HG03354 (cell line): ENCODE results near the gene CAP2.

Source experiments
- ATAC-seq: cut with Tn5 transposase; IDR thresholded peaks from one replicate; pipeline ENCODE4 v1.9.1; 2021; ENCODE audit warnings: mild to moderate bottlenecking; ENCODE audit not compliant: unreplicated experiment, poor library complexity, severe bottlenecking

CAP2 gene

DNA sequence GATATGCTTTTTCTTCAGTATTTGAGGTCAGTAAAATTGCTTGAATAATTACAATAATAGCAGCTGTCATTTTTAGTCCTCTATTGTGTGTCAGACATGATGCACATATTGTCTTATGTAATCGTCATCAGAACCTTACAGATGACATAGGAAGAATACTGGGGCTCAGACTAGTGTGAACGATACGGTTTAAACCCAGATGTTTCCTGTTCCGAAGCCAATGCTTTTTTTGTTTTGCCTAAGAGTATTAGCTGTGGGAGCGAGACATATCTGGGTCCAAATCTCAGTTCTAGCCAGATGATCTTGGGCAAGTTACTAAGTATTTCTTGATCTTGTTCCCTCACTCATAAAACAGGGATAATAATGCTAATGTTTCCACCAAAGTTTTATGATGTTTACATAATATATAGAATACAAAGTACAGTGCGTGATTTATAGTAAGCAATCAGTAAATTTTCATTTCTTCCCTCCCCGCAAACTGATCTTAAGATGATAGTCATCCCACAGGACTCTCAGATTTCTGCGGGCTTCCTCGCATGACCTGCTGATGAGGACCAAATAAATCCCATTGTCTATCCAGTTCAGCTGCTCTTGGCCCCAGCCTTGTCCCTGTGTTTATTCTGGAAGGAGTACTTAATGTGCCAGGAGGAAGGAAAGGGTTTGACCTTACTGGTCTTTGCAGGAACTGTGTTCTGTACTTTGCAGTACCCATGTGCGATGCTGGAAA, 98.2 kb downstream of the CAP2 start:
- no peak for ATAC-seq

DNA sequence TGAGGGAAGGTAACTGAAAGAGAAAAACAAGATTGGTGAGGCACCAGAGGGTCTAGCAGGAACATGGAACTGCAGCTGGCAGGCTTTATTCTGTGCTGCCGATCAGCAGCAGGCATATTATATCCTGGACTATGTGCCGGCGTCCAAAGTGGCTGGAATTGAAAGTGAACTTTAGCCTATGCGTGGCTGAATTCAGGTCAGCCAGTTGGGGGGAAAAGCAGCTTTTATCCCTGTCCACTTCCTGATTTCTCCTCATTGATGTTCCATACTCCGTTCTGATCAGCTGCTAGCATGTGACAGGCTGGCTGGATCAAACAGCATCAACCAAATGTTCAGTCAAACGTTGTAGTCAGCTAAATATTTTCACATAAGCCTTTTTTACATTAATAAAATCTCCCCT, 99.0 kb downstream of the CAP2 start:
- no peak for ATAC-seq

DNA sequence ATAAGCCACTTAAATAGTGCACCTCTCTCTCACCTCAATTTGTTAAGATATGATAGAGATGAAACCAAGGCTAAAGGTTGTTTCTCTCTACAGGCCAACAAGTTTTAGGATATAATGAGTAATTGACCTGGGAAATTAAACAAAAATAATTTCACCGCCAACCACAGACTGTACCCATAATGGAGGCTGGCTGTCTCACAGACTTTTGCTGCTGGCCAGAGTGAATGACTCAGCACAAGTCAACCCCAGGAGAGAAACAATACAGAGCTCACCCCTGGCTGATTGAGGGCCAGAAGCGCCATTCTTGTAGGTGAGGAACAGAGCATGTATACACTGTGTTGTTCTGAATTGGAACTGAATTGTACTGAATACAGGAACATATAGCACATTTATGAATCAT, 99.9 kb downstream of the CAP2 start:
- no peak for ATAC-seq

DNA sequence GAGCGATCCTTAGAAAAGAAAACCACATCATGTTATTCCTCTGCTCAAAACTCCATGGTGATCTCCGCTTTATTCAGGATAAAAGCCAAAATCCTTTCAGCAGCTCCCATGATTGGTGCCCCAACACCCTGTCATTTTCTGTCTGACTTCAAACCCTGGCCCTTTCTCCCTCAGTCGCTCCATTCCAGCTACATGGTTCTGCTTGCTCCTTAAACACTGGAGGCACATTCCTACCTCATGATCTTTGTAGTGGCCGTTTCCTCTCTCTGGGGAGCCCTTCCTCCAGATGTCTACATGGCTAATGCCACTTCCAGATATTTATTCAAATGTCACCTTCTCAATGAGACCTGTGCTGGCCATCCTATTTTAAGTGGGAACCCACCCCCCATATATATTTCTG, 100.8 kb downstream of the CAP2 start:
- no peak for ATAC-seq

DNA sequence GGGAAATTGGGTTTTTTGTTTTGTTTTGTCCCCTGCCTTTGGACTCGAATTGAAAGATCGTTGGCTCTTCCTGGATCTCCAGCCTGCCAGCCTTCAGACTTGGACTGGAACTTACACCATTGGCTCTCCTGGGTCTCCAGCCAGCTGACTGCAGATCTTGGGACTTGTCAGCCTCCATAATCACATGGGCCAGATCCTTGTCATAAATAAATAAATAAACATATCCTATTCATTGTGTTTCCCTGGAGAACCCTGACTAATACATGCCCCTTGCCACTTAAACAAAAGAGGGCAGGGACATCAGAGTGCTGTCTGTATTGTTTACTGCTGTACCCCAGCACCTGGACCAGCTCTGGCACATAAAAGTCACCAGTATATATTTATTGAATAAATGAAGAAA, 101.5 kb downstream of the CAP2 start:
- ATAC-seq = no peak

DNA sequence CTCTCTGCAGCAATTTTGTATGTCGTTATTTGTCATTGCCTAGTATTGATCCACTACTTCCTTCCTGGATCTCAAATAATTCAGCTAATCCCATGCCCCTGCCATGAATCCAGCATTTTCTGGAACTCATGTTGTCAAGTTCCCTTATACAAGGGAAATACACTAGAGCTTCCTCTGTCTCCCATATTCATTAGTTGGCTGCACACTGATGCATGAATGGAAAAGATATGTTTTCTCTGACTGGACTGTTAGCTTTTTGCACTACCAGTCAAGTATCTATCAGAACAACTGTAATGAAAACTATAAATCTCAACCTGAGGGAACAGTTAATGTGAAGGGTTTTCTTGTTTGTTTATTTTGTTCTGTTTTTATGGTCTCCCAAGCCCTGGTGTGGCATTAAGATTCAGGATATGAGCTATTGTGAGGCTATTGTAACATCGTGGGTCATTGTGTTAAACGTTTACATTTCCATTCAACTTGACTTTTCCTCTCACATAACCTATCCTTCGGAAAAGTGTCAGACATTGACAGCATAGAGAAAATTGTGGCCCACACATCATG, 104.2 kb downstream of the CAP2 start:
- no peak for ATAC-seq

DNA sequence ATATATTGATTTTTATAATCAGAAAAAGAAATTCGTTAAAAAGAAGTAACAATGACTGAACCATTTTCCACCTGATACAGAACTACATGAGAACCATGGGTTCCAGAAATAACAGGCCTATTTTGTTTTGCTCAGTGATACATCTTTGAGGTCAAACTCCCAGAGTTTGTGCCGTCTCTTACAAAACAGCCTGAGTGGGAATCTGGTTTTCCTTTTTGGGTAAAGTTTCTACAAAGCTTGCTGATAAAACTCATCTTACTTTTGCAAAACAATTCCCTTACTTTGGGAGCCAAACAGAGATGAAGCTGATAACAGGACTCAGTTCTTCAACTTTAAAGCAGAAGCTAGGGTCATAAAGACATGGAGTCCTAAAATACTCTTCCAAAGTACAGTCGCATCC, 108.0 kb downstream of the CAP2 start:
- no peak for ATAC-seq

DNA sequence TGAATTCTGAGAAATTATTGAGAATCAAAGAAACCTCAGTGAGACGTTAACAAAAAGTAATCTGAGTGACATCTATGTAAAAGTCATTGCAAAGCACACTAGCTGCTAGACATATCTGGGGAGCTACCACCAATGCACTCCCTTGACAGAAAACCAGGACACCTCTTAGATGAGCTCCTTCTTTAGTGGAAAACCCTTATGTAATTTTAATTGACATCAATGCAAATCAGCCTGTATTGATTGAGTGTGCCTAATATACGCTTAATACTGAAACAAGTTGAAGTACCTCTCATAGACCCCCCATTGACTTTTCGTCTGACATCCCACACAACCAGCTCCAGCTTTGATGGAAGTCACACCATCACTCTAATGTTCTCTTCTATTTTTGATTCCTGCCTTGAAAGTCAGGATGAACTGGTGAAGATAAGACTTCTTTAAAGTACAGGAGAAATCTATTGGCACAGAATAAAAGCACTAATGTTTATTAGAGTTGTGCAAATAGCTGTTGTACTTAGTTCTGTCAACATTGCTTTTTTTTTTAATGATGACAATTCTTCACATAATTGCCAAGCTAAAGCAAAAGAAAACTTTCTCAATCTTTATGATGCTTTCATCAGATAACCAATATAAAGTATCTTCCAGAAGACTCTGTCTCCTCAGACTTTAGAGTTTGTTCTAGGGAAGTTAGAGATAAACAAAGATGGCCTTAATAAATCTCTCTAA, 108.7 kb downstream of the CAP2 start:
- no peak for ATAC-seq

DNA sequence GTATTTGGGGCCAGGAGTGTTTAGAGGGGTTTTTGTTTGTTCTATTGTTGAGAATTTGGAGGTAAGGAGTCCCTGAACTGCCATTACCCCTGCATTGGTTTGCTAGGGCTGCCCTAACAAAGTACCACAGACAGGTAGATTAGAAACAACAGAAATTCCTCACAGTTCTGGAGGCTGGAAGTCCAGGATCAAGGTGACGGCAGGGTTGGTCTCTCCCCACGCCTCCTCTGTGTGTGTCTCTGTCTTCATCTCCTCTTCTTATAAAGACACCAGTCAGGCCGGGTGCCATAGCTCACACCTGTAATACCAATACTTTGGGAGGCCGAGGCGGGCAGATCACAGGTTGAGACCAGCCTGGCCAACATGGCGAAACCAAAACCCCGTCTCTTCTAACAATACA, 109.7 kb downstream of the CAP2 start:
- ATAC-seq = no peak

DNA sequence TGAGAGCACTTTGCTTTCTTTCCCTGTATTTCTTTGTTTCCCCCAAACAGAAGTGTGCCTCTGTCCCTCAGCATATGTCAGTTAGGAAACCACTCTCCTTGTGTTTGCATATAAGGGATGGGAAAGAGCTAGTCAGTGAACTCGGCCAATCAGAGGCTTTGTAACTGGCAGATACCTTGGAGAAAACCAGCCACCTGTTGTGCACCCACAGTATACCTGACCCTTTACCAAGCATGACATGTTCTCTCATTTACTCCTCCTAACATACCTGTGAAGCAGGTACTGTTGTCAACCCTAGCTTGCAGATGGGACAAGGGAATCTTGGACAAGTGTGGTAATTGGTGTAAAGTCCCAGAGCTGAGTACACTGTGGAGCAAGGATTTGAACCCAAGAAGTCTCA, 110.6 kb downstream of the CAP2 start:
- no peak for ATAC-seq

DNA sequence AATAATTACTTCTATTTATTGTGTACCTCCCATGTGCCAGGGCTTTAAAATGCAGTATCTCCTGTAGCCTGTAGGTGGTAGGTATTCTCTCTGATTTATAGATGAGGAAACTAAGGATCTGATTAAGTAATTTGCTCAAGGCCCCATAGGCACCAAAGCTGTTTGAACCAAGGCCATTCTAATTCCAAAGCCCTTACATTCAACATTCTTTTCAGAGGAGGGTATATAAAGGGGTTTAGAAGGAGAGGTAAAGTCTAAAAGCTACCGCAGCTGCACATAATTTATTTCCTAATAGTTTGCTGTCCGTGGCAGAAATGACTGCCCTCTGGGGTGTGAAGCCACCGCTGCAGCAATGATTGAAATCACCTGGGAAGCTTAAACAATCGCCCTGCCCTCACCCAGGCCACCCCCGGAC, 111.7 kb downstream of the CAP2 start:
- no peak for ATAC-seq

DNA sequence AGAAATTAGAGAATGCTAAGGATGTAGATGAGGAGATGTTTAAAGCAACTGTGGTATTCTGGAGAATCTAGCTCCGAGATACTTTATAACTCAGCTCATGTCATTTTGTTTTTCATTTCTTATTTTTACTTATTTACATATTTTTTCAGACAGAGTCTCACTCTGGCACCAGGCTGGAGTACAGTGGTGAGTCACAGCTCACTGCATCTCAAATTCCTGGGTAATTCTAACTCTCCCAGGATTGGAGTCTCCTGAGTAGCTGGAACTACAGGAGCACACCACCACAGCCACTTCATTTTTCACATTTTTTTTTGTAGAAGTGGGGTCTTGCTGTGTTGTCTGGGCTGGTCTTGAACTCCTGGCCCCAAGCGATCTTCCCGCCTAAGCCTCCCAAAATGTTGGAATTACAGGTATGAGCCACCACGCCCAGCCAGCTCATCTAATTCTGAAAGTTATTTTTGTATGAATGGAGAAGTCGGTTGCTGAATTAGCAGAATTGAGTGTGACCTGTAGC, 112.4 kb downstream of the CAP2 start:
- no peak for ATAC-seq

DNA sequence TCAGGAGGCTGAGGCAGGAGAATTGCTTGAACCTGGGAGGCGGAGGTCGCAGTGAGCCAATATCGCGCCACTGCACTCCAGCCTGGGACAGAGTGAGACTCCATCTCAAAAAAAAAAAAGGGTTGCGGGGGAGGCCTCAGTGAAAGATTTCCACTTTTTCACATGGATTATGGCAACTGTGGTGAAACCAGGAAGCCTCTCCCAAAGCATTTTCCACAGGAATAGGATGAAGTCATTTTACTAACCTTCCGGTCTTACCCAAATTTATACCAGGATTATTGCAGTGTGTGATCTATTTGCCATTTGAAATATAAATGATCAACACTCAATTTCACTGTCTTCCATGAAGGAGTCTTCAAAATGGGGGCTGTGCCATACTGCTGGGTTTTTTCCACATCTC, 113.1 kb downstream of the CAP2 start:
- ATAC-seq = no peak

DNA sequence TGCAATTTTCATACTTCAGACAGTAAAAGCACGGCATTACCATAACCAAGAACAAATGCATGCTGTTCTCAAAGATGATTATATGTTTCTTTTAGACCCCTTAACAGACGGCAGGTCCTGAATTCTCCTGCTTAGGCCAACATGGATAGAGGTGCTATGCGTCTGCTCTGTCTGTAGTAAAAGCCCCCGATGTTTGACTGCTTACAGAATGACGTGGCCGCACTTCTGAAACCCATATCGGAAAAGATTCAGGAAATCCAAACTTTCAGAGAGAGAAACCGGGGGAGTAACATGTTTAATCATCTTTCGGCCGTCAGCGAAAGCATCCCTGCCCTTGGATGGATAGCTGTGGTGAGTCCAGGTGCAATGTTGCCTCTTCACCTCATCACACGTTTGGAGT, 113.6 kb downstream of the CAP2 start:
- ATAC-seq = no peak

DNA sequence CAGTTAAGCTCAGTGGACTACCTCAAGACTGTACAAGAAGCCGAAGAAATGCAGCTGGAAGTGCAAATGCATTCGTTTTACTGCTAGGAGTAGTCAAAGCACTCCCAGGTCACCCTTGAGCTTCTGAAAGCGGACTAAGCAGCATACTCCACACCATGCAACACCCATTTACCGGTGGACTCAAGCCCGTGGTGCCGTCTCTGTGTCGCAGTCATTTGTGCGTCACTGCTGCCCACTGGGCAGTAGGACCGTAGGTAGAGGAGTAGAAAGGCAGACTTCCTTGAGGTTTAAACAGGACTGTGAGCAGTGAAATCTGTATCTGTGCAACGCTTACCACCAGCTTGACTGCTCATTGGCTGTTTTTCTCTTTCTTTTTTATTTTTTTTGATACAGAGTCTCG, 117.7 kb downstream of the CAP2 start:
- no peak for ATAC-seq

DNA sequence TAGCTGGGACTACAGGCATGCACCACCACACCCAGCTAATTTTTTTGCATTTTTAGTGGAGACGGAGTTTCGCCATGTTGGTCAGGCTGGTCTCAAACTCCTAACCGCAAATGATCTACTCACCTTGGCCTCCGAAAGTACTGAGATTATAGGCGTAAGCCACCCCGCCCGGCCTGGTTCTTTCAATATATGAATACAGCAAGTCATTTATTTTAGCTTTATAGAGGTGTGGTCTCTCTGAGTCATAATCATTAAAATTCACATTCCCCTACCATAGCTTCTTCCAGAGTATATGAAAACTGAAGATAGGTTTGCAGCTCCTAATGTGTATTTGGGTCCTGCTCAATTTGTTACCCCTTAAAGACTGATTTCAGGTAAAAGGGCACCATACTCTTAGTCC, 118.2 kb downstream of the CAP2 start:
- no peak for ATAC-seq

DNA sequence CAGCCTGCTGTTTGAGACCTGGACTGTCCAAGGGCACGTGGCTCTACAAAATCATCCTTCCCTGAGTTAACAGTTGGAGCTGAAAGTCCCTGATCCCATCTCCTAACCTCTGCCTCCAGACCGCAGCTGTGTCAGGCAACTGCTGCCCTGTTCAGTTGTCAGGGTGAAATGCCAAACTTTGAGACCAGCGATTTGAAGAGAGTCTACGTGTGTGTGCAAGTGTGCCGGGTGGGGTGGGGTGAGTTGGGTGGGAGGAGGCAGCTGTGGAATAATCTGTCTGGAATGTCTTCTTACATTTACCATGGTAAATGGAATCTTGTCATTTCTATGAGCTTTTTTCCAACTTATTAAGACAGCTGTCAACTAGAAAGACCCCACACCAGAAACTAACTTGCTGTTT, 125.7 kb downstream of the CAP2 start:
- no peak for ATAC-seq

DNA sequence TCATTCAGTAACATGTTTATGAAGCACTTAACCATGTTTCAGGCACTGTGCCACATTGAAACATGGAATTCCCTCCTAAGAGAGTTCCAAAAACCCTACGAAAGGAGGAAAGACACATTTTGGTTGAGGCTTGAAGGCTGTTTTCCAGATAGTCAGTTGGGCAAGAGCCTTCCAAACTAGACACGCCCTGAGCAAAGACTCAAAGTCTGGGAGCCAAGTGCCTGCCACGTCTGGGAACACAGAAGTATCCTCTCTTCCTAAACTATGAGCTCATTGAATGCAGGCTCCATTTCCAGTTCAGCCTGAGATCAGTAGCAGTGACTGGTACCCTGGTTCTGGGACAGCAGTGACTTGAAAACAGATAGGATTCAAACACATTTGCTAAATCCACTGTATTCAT, 132.2 kb downstream of the CAP2 start:
- no peak for ATAC-seq

DNA sequence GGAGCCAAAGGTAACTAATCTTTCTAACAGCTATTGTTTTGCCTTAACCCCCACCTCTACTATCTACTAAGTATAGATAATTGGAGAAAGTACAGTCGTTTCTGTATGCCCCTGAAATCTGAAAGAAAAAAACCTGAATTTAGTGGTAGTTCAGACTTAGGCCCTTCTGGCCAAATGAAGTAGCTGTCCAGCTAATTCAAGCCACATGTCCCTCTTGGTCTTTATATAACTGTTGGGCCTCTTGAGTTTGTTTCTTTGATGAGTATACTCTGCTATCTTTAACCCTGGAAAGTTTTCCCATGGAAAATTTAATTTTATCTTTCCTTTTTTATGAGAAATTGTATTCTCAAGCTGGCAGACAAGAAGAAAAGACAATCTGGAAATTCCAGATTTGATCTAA, 133.7 kb downstream of the CAP2 start:
- no peak for ATAC-seq

DNA sequence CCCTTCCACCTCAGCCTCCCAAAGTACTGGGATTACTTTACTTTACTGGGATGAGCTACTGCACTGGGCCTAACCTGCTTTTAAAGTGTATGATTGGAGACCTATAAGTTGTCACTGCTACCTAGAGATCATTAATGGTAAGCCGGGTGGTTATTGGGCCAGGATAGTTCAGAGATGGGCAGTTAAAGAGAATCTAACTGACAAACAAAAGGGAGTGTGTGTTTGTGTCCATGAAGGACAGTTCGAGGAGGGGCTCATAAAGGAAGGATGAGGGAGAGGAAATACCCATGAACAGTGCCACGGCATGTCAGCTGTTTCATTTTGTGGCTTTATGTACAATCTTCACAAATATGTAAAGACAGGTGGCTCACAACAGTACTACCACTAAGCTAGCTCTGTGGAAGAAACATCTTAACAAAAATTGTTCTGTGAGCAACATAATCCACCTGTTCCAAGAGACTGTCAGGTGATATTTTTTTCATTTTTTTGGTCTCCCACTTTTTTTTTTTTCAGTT, 137.0 kb downstream of the CAP2 start:
- no peak for ATAC-seq

DNA sequence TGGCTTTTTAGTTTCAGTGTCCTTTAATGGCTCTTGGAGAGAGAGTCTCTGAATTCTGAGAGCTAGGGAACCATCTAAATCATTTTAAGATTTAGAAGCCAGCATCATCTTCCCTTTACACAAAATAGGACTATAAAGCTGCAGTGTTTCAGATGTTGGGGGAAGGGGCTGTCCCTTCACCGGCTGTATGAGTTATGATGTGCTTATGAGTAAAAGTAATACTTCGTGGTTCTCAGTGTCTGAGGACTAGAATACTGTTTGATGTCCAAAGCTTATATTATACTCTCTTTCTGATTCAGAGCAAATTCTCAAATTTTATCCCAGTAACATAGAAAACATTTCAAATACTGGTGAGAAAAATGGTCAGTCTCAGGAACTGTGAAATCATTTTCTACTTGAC, 143.2 kb downstream of the CAP2 start:
- ATAC-seq = no peak
